Keratinocyte (primary cell): ENCODE results near the gene MGAM2. TPM values are rescaled to one million over a fixed set of nuclear protein-coding genes. Genes with fewer than 3 reads are reported as not detected.

ENCODE experiments used
- DNase-seq: peaks from one replicate; pipeline ENCODE4 v3.0.0-alpha.2; 2011; ENCODE audit warnings: low read depth, missing footprints, low spot score
- FAIRE-seq: peaks from 2 replicates; lab custom pipeline; 2011; peaks lifted over from hg19 to GRCh38; lab: Jason Lieb, UNC
- H2AFZ ChIP-seq: 2 replicates; pipeline ENCODE4 v1.6.0; 2012; ENCODE audit warnings: low read length, control low read depth, inconsistent platforms; ENCODE audit not compliant: control insufficient read depth
- H3K27ac ChIP-seq: 2 replicates; pipeline ENCODE4 v1.5.1; 2011; ENCODE audit warnings: low read length; ENCODE audit not compliant: control insufficient read depth, insufficient read depth
- H3K27me3 ChIP-seq: 3 replicates; pipeline ENCODE4 v1.6.0; 2011; ENCODE audit warnings: low read length; ENCODE audit not compliant: control insufficient read depth, insufficient read depth; ENCODE audit errors: extremely low read depth
- H3K36me3 ChIP-seq, 2 experiments: 2 replicates in 1 of 2; 3 replicates in 1 of 2; pipeline ENCODE4 v1.5.1; 2011; ENCODE audit warnings: low read length in 2 of 2, mild to moderate bottlenecking in 1 of 2; ENCODE audit not compliant: control insufficient read depth in 2 of 2, insufficient read depth in 2 of 2; ENCODE audit errors: extremely low read depth in 1 of 2
- H3K4me1 ChIP-seq: 3 replicates; pipeline ENCODE4 v1.5.1; 2011; ENCODE audit warnings: low read length; ENCODE audit not compliant: control insufficient read depth, insufficient read depth; ENCODE audit errors: extremely low read depth
- H3K4me2 ChIP-seq: 3 replicates; pipeline ENCODE4 v1.6.0; 2011; ENCODE audit warnings: low read depth, low read length; ENCODE audit not compliant: control insufficient read depth, insufficient read depth; ENCODE audit errors: extremely low read depth
- H3K4me3 ChIP-seq, 3 experiments: fragments of 200-600 bp in 1 of 3; sonication (generic) in 1 of 3; 2 replicates in 2 of 3; 3 replicates in 1 of 3; pipeline ENCODE4 v1.5.1; 2011 to 2016; ENCODE audit warnings: low read length in 3 of 3, mild to moderate bottlenecking in 3 of 3, control low read depth in 2 of 3, inconsistent platforms in 1 of 3, low read depth in 1 of 3, mixed read lengths in 1 of 3, mixed run types in 1 of 3, moderate library complexity in 1 of 3; ENCODE audit not compliant: control insufficient read depth in 2 of 3, insufficient read depth in 2 of 3; ENCODE audit errors: extremely low read depth in 1 of 3
- H3K79me2 ChIP-seq: 2 replicates; pipeline ENCODE4 v1.6.0; 2012; ENCODE audit warnings: low read length; ENCODE audit not compliant: control insufficient read depth, insufficient read depth
- H3K9ac ChIP-seq: 3 replicates; pipeline ENCODE4 v1.6.0; 2011; ENCODE audit warnings: low read length; ENCODE audit not compliant: control insufficient read depth, insufficient read depth; ENCODE audit errors: extremely low read depth
- H3K9me1 ChIP-seq: 3 replicates; pipeline ENCODE4 v1.6.0; 2011; ENCODE audit warnings: low read length; ENCODE audit not compliant: control insufficient read depth, insufficient read depth; ENCODE audit errors: extremely low read depth
- H3K9me3 ChIP-seq: 2 replicates; pipeline ENCODE4 v1.5.1; 2012; ENCODE audit warnings: low read depth, low read length; ENCODE audit not compliant: control insufficient read depth
- H4K20me1 ChIP-seq: 3 replicates; pipeline ENCODE4 v1.6.0; 2011; ENCODE audit warnings: low read length; ENCODE audit not compliant: control insufficient read depth, insufficient read depth; ENCODE audit errors: extremely low read depth
- EZH2 ChIP-seq: IDR thresholded peaks from one replicate; pipeline ENCODE4 v1.6.1; 2012; ENCODE audit warnings: inconsistent platforms, mild to moderate bottlenecking, low read length, moderate library complexity
- dilution Hi-C: fragments of 300-500 bp; cut with MboI; formaldehyde crosslinking; loops from one replicate; pipeline ENCODE4 v1.7.0; 2020; ENCODE audit warnings: low sequenced_read_pairs; ENCODE audit not compliant: extremely low pct_ligation_motif_present
- polyA plus RNA-seq, 5 experiments: library from polyadenylated mRNA; depleted of rRNA in 3 of 5; stranded (reverse) in 3 of 5; stranded (forward) in 1 of 5; unstranded in 1 of 5; fragments of >200 nt; gene quantifications; 1 replicate in 1 of 5; 2 replicates in 3 of 5; 3 replicates in 1 of 5; pipeline versions ENCODE4 v1.2.1 to v1.2.3, GENCODE V29; 2011 to 2012; ENCODE audit warnings: missing spikeins in 2 of 5, low read depth in 1 of 5, low replicate concordance in 1 of 5
- TF ChIP-seq, protein P1 (sequence below), 3 experiments: IDR thresholded peaks in 1 of 3; conservative IDR thresholded peaks in 1 of 3; optimal IDR thresholded peaks in 1 of 3; 2 replicates in 2 of 3; 3 replicates in 1 of 3; pipeline versions ENCODE3 to v1.5.1; 2011; ENCODE audit warnings: low read length in 3 of 3, mild to moderate bottlenecking in 3 of 3, moderate library complexity in 2 of 3, control low read depth in 1 of 3, inconsistent platforms in 1 of 3; ENCODE audit not compliant: insufficient read depth in 2 of 3; ENCODE audit errors: extremely low read depth in 1 of 3

MGAM2 gene
- polyA plus RNA-seq, 1 donor (not counting 4 experiments of a cell fraction or from before 2014, with no cell fraction given), result 0.04 TPM

DNA sequence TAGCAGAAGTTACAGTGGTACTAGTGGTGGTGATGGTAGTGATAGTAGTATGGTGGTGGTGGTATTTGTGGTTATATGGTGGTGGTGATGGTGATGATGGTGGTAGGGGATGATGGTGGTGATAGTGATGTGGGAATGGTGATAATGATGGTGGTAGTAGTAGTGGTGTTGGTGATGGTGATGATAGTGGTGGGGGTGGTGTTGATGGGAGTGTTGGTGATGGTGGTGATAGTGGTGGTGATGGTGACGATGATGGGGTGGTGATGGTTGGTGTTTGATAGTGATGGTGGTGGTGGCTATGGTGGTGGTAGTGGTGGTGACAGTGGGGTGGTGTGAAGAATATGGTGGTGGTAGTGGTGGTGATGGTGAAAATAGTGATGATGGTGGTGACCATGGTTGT lies 27.9 kb upstream of the MGAM2 start:
- dilution Hi-C loops, result no loop called here
- H3K4me1 ChIP-seq, result no peaks in the 10 kb centered on the region
- no peak overlapping the region for H2AFZ ChIP-seq
- no peaks in the 10 kb centered on the region for H3K79me2 ChIP-seq
- no peak overlapping the region for H3K27ac ChIP-seq
- H3K9me1 ChIP-seq, result no peaks in the 10 kb centered on the region
- no peak overlapping the region for H3K4me3 ChIP-seq
- H3K27me3 ChIP-seq, result no peaks in the 10 kb centered on the region
- H3K9ac ChIP-seq, result no peak overlapping the region
- TF ChIP-seq, protein P1, sequence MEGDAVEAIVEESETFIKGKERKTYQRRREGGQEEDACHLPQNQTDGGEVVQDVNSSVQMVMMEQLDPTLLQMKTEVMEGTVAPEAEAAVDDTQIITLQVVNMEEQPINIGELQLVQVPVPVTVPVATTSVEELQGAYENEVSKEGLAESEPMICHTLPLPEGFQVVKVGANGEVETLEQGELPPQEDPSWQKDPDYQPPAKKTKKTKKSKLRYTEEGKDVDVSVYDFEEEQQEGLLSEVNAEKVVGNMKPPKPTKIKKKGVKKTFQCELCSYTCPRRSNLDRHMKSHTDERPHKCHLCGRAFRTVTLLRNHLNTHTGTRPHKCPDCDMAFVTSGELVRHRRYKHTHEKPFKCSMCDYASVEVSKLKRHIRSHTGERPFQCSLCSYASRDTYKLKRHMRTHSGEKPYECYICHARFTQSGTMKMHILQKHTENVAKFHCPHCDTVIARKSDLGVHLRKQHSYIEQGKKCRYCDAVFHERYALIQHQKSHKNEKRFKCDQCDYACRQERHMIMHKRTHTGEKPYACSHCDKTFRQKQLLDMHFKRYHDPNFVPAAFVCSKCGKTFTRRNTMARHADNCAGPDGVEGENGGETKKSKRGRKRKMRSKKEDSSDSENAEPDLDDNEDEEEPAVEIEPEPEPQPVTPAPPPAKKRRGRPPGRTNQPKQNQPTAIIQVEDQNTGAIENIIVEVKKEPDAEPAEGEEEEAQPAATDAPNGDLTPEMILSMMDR (optimal IDR thresholded peaks at IDR 0.05 in 1 of 3, IDR thresholded peaks at IDR 0.05 in 1 of 3, conservative IDR thresholded peaks at IDR 0.05 in 1 of 3; ENCODE audit: extremely low read depth in 1 of 3, insufficient read depth in 2 of 3, low read length in 3 of 3), result no peak
- no peak for TF ChIP-seq EZH2
- no peaks in the 10 kb centered on the region for H3K9me3 ChIP-seq
- no peaks in the 10 kb centered on the region for H3K36me3 ChIP-seq
- FAIRE-seq, result no peak
- DNase-seq, result no peak
- no peaks in the 10 kb centered on the region for H4K20me1 ChIP-seq
- H3K4me2 ChIP-seq, result no peak overlapping the region

DNA sequence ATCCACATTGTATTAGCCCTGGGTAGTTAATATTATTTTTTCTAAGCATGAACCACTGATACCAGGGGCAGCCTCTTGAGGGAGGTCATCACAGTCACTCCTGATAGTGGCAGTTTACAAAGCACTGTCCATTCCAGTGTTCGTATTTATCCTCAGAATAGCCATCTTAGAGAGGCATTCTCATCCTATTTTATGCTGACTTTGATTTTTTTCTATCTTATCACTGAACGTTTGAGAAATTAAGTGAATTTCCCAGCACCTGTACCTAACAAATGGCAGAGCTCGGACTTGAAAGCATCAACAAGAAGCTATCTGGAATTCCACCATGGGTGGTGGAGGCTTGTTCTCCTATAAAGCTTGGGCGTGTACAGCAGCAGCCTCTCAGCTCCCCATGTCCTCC lies 26.1 kb upstream of the MGAM2 start:
- TF ChIP-seq, protein P1 (optimal IDR thresholded peaks at IDR 0.05 in 1 of 3, IDR thresholded peaks at IDR 0.05 in 1 of 3, conservative IDR thresholded peaks at IDR 0.05 in 1 of 3; ENCODE audit: extremely low read depth in 1 of 3, insufficient read depth in 2 of 3, low read length in 3 of 3), result no peak
- TF ChIP-seq EZH2, result no peak
- FAIRE-seq, result no peak
- dilution Hi-C loops, result no loop called here

More for the DNA sequence above, 26.1 kb upstream of the MGAM2 start:
- Histone ChIP-seq H3K4me3 (no peak overlapping the region), H3K9me3 (no peaks in the 10 kb centered on the region), H3K9me1 (no peaks in the 10 kb centered on the region), H3K27ac (no peak overlapping the region), H3K27me3 (no peaks in the 10 kb centered on the region), H3K4me1 (no peaks in the 10 kb centered on the region), H3K36me3 (no peaks in the 10 kb centered on the region), H2AFZ (no peak overlapping the region), H3K4me2 (no peak overlapping the region), H3K79me2 (no peaks in the 10 kb centered on the region), H3K9ac (no peak overlapping the region), H4K20me1 (no peaks in the 10 kb centered on the region)
- DNase-seq, result no peak
